NCI-H82 (cell line): ENCODE measurements around the gene DISP2.

ENCODE experiments used
- DNase-seq: peaks from one replicate; lab custom pipeline; 2025; lab: John Stamatoyannopoulos, UW

The DISP2 gene

GRCh38 chr15:40424483-40425115 is 66.6 kb downstream of the DISP2 start:
- no peak for DNase-seq

- DNase-seq: no peak
Measured at GRCh38 chr15:40425681-40426080, 67.7 kb downstream of the DISP2 start.

GRCh38 chr15:40427188-40427587 is 69.2 kb downstream of the DISP2 start:
- no peak for DNase-seq

GRCh38 chr15:40428185-40428584 is 70.2 kb downstream of the DISP2 start:
- DNase-seq: no peak
